Astrocyte (in vitro differentiated cells and primary cell): ENCODE results near the gene SNX21.

Source experiments
- EZH2 ChIP-seq: IDR thresholded peaks from 2 replicates; pipeline ENCODE4 v1.6.1; 2012; ENCODE audit warnings: mild to moderate bottlenecking, low read length, inconsistent platforms; ENCODE audit not compliant: insufficient read depth
- TF ChIP-seq, protein P1 (sequence below): IDR thresholded peaks from 2 replicates; pipeline ENCODE4 v1.5.1; 2011; ENCODE audit warnings: low read depth, mild to moderate bottlenecking, inconsistent platforms, low read length, moderate library complexity; ENCODE audit not compliant: insufficient read depth

DNA sequence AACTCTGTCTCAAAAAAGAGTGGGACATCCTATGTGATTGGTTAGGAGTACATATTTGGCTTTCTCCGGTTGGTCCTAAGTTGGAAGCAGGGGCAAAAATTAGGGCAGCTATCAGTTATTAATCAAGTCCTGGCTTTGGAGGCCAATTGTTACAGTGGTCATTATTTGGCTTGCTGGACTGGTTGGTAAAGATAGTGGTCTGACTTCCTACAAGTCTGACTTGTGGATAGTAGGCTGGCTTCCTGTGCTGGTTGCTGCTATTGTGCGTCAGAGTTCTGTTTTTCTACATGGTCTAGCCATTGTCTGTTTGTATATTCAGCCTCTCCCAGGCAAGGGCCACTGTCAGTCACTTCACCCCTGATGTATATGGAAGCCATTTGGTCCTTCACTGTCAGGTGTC is 16.6 kb downstream of the SNX21 start:
- TF ChIP-seq, protein P1, sequence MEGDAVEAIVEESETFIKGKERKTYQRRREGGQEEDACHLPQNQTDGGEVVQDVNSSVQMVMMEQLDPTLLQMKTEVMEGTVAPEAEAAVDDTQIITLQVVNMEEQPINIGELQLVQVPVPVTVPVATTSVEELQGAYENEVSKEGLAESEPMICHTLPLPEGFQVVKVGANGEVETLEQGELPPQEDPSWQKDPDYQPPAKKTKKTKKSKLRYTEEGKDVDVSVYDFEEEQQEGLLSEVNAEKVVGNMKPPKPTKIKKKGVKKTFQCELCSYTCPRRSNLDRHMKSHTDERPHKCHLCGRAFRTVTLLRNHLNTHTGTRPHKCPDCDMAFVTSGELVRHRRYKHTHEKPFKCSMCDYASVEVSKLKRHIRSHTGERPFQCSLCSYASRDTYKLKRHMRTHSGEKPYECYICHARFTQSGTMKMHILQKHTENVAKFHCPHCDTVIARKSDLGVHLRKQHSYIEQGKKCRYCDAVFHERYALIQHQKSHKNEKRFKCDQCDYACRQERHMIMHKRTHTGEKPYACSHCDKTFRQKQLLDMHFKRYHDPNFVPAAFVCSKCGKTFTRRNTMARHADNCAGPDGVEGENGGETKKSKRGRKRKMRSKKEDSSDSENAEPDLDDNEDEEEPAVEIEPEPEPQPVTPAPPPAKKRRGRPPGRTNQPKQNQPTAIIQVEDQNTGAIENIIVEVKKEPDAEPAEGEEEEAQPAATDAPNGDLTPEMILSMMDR, result no peak
- no peak for TF ChIP-seq EZH2
